SK-N-DZ (cell line): ENCODE results near the gene IL17F. TPM values are rescaled to one million over a fixed set of nuclear protein-coding genes. Genes with fewer than 3 reads are reported as not detected.
A peak's percentile ranks its signal among the peaks of the same experiment; 100 is the strongest.

Source experiments
- DNase-seq: peaks from one replicate; pipeline ENCODE4 v3.0.0-alpha.2; 2015; ENCODE audit warnings: low spot score
- polyA plus RNA-seq, 2 experiments: library from polyadenylated mRNA; depleted of rRNA; stranded (reverse); fragments of >200 nt; gene quantifications; 2 replicates each; pipeline ENCODE4 v1.2.3, GENCODE V29; 2014

Gene IL17F
- not detected in 2 replicates for polyA plus RNA-seq (2014; cell fraction: cytosol; rRNA removed)
- not detected in 2 replicates for polyA plus RNA-seq (2014; cell fraction: nucleus; rRNA removed)

DNA sequence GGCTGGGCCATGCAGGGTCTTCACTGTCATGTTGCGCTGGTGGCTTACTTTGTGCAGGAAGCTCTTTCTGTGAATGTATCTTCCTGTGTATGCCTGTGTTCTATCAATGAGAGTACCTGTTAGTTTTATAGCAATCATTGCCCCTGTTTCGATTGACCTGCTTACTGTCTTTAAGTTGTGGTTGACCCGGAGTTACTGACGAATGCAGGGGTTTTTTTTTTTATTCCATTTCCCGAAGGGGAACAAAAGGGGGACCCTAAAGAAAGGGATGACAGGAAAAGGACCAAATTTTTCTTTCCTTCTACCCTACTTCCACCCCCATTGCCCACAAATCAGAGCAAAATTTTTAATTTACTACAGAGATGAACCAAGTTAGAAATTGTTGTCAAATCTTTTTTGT is at the start of gene IL17F:
IL17F (minus strand) TSS at position 101 of the 400 bp plus-strand sequence; CDS start at position 30, 71 bp downstream.
- no peak for DNase-seq

DNA sequence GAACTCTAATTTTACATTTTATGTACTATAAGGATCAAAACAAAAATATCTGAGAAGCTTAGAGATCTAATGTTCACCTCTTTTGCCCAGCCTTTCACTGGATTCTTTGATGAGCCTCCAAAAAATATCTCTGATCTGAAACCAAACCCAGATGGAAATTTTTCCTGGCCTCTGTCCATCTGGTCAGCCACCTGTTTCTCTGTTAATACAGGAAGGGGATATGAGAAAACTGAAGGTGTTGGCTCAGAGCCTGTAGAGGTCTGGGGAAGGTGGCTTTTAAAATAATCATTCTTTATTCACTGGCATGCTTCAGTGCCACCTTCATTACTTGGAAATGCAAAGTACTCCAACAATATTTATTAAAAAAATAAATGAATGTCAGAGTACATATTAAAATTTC is 48.8 kb upstream of the IL17F start:
- DNase-seq = no peak

DNA sequence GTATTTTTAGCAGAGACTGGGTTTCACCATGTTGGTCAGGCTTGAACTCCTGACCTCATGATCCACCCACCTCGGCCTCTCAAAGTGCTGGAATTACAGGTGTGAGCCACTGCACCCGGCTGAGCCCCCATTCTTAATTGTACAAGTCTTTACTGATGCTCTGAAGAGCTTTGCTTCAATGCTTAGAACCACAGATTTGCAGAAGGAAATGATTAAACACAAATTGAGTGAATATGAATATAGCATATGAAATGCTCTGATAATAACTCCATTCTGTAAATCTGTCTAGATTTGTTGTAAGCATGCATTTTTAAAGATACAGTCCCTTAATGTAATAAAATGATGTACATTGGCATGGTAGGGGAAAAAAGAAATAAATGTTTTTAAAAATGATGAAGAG is 44.5 kb upstream of the IL17F start:
- DNase-seq = no peak

DNA sequence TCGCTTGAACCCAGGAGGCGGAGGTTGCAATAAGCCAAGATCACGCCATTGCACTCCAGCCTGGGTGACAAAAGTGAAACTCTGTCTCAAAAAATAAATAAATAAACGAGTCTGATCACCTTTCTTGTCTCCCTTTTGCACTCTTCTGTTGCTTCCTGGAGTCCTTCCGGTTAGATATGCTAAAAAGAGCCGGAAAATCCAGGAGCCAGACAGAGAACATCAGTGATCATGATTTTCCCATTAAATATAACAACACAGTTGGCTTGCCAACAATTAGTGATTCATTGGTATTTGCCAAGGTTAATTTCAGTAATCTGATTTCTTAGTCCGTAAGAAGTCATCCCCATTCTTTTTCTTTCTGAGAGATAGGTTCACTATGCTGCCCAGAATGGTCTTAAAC is 43.9 kb upstream of the IL17F start:
- no peak for DNase-seq

DNA sequence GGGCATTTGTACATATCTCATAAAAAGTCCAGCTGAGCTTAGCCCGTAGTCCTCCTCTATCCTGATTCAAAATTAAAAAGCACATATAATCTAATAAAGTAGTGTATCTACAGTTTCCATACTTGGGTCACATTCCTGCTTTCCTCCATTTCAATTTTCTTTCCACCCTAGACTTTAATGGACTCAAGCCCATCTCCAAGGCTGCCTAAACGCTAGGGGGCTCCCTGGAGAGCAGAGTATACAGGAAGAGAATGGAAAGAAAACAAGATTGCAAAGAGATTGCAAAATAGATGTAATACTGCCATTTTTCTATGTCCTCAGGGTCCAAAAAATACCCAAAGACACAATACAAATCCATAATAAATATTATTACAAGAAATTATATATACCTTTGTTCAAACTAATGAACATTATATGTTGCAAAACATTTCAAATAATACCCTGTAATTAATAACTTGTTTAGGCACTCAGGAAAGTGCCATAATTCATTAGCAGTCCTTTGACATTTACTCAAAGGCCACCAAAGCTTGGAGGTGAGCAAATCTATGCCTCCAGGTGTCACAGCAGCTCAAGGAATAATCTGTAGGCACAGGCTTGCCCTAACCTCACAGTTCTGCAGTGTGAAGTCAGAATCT is 42.6 kb upstream of the IL17F start:
- peak; percentile 75 for DNase-seq

DNA sequence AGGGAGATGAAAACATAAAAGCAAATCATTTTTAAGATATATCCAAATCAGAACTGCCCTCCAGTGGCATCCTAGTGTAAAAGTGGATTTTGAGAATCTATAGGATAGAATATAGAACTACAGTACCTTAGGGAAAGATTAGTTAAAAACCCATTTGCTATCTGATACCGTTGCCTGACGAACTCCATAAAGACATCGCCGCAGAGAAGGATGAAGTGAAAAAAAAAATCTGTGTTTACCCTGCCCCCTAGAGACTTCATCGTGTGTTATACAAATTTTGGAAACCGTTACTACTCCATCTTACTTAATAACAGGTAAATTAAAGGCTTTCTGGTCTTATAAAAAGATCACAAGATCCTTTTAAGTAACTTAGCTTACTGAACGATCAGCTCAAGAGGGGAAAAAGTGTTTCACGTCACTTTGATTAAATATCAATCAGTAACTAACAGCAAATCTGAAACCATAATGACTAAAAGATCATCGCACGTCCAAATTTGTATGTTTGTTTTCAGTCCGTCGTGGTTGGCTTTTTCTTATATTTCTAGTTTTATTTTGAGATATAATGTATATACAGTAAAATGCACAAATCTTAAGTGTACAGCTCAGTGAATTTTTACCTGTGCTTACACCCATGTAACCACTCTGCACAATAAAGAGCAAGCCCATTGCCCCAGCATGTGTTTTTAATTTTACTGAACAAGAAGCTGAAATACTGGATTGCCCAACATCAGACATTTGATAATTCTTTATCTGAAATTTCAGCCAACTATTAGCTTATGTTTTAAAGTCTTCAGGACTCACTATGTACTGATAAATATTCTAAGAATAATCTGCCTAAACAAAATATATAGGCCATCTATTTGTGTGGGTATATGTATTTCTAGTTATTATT is 41.1 kb upstream of the IL17F start:
- DNase-seq = peak; percentile 72

DNA sequence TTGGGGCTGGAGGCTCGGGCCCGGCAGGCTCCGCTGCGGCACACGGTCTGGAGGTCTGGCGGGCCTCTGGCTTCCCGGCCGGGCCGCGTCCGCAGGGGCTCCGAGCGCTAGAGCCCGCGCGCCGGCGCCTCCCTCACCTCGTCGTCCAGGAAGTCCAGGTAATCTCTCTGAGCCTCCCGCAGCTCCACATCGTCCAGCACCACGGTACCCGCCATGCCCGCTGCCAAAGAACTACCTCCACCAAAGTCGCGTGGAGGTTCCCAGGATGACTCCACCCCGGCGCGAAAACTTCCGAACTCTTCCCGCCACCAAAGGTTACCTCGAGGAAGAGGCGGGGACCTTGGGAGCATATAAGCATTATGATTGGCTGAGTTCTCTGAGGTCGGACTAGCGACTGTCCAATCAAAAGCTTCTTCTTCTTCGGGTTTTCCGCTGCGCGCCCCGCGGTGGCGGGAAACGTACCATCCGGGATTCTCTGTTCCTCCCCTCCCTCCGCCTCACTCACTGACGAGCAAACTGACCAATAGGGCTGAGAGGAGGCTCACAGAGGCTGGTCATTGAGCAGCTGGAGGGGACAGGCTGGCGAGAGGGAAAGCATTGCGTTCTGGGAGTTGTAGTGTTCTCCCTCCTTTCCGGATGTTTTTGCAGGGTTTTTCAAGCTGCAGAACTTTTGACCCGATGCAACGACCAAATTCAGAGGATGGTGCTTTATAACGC is 40.3 kb upstream of the IL17F start, which contains the start of gene MCM3:
MCM3 (minus strand) TSS at position 283 of the 717 bp plus-strand sequence; CDS start at position 215, 68 bp downstream.
- DNase-seq = peak; percentile 100

DNA sequence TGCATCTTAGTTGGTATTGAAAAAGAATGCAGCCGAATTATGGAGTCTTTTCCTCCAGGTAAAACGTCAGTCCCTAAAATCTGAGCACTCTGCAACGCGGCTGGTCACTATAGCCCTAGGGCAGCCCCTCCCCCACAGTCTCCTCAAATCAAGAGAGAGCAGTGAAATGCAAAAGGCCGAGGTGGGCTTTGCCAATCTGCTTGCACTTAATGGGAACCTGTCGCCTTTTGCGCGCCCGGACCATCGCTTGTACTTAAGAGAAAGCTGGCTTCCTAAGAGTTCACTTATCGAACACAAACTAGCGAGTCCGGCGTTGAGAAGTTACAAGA is 39.8 kb upstream of the IL17F start:
- peak; percentile 77 for DNase-seq

DNA sequence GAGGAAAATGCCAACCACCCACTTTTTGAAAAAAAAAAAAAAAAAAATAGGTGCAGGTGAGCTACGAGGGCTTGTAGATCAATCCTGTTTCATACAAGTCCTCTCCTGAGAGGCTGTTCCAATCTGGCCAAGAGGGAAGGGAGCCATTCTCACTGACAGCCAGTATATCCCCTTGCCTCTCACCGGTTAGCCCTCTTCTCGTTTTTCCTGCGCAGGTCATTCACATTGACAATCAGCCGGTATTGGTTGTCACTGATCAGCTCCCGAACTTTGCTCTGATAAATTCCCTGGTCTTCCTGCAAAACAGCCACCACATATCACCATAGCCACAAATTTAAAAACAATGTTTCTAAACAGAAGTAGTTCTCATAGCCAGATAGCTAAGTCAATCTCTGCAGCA is 38.8 kb upstream of the IL17F start:
- DNase-seq = no peak

DNA sequence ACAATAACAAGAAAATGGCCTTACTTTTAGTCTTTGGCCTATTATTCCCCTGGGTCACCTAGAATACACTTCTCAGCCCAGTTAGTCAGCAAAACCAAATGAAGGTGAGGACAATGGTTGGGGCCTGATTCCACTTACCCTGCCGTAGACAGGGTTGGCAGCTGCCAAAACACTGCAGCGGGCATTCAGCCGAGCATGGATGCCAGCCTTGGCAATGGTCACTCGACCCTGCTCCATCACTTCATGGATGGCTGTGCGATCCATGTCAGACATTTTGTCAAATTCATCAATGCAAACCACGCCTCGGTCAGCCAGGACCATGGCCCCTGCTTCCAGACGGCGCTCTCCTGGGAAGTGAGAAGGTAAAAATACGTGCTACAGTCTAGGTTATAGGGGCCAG is 31.8 kb upstream of the IL17F start:
- DNase-seq = no peak

DNA sequence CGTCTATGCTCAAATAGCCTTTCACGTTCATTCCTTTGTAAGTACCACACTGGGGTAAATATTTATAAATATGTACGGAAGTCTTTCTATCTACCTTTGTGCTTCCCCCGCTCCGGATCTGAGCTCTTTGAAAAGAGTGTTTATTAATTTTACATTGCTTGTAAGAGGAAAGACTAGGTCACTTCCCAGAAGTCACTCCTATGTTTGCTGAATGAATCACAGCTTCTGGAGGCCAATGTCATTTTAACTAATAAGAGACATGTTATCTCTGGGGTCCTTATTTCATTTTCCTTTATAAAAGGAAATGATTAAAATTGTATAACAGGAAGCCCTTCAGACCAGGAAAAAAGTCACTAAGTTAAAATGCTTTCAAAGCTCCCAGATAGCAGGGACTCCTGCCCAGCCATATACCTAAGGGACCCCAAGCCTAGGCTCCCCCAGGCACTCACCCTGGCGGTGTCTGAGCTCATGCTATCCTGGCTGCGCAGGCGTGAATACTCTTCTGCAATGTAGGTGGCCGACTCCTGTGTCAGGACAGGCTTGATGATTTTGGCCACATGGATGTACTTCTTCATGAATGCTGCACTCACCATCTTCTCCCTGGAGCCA is 27.7 kb upstream of the IL17F start:
- no peak for DNase-seq

DNA sequence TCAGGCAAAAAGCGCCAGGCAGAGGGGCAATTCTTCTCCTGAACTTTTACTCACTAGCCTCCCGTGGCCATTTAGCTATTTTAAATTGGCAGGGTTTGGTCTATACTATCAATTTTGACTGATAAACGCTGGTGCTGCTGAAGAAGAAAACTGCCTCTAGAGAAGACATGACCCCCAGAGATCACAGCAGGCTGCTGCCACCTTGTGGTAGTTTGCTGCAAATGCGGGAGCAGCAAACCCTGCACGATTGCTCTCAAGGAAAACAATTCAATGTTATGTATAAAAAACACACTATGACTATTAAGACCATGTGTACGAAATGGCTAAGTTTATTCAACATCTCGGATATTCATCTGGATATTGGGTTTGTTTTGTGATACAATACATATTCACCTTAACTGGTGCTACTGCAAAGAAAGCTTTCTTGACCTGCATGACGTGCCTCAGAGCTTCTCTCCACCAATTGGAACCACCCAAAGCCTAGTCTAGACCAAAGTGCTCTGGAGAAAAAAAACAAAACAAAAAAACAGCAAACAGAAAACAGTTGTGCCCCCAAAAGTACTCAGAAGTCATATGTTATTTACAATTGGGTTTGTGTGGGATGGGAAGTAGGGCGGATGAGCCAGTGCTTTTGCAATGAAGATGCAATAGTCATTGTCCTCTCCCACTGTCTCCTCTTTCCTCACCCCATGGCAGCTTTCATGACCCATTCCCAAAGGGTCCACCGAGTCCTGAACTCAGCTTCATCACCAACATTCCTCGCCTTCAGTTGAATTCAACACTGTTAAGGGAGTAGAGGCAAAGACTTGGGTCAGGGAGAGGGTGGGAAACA is 19.6 kb upstream of the IL17F start:
- DNase-seq = peak; percentile 56

DNA sequence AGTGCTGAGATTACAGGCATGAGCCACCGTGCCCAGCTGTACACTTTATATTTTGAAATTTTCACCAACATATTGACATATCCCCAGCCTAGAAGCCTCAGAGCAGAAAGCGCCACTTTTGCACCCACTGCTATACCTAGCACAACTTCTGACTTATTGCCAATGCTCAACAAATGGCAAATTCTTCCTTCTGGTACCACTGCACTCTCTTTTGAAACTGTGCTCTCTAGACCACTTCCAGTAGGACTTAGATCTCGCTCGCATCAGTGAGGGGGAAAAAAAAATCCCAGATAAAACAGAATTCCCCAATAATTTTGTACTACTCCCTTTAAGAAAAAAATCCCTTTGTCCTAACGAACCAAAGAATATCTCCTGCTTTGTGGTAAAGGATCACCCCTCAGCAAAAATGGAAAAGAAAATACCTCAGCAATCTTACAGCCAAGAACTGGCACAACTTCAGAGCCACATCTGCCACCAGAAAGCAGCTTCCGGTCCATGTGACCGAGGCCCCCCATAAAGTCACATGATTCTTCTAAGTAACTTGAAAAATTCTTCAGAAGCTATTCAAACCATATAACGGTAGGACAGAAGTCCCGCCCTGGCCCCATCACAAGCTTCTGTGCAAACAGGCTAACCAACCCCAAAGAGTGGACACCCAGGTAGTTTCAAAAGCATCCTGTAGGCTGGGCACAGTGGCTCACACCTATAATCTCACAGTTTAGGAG is 18.5 kb upstream of the IL17F start:
- no peak for DNase-seq

DNA sequence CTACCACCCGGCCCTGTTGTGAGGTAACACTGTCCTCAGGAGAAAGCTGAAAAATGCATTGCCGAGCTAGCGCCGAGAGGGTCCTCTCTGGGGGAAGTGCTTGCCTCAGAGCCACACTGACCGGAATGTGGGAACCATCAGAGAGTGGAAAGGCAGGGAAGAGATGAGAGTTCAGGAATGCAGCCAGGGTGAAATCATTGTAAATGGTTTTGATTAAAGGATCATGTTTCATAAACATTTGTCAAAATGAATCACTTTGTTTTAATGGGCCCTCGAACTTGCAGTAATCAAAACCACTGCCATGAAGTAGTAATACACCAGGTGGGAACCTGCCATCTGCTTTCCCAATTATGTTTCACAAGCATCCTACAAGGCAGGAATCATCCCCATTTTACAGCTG is 16.9 kb upstream of the IL17F start:
- DNase-seq = no peak

DNA sequence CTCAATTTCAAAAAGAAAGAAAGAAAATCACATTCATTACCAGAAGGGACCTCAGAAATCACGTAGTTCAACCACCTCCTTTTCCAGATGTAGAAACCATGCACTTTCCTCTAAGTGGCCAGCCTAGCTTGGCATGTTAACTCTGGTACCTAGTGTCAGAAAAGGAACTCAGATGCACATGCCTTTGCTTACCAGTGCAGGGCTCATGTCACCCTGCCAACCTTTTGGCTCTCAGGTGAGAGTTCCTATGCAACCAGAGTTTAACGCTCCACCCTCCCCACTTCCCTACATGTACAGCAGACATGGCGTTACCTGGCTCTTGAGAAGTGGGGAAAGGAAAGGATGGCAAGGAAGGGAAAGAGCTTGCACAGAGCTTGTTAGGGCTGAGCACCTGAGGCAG is 16.3 kb upstream of the IL17F start:
- DNase-seq = no peak

DNA sequence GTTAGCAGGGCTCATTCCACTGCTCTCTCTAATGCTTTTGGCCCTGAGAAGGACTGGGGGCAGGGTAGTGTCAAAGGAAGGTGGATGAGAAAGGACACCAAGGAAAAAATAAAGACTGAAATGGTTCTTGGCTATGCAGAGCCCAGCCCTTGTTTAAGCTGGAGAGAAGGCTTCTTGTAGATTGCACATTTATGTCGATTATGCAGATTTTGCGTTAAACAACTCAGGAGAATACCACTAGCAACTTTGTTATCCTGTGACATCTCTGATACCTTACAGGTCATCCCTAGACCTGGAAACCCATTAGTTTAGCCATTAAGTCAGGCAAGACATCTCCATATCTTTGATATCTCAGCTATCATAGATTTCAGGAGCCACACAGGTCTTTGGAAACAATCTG is 11.1 kb upstream of the IL17F start:
- DNase-seq = no peak

DNA sequence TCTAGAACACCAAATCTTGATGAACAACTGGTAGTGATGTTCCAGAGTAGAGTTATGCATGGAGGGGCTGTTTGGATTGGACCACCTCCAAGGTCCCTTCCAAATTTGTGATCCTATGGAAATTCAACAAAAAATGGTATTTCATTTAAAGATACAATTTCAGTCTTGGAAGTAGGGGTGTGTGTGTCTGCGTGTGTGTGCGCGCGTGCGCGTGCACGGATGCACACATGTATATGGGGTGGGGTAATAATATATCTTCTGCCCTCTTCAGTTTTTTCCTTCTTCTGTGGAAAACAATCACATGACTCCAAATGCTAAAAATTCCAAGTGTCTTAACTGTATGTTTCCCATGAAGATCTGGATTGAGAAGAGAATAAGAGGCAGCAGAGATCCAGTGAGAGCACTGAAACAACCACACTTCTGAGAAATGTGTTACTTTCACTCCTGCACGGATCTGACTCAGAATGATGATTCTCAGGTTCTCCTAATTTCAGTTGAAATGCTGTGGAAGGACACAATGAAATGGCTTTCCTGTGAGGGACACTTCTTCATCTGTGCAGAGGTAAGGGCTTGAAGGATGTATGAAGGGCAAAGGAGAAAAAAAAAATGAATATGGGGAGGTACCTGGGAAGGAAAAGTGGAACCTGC is 10.6 kb upstream of the IL17F start:
- no peak for DNase-seq

DNA sequence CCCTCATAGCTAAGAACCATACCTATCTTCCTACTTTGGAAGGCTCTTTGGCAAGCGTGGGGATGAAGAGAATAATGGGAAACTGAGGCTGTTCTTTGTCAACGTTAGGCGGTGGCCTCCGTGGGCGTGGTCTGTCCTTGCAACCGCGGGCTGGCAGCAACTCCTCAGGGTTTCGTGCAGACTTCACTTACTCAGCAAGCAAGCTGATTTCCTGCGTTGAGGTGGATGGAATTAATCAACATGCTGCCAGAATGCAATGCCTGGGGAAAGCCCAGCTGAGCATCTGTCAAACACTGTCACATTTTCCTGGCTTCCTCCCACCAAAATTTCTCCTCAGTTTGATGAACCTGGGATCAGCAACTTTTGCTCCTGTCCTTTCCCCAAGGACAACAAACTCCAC is 9.2 kb upstream of the IL17F start:
- no peak for DNase-seq

DNA sequence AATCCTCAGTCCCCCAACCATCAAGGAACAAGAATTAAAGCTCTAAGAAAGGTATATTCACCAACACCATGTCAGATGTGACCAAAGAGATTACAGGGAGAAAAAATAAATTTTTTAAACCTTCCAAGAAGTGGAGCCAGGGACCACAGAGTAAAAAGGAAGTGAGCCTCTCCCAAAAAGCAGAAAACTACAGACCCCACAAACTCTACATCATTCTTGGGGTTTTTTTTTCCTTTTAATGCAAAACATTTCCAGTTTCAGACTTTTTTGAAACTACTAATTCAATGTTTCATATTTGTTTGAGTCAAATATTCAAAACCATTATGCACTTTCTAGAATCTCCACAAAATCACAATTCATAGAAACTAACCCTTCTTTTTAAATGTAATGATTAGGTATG is 6.8 kb upstream of the IL17F start:
- DNase-seq = no peak

DNA sequence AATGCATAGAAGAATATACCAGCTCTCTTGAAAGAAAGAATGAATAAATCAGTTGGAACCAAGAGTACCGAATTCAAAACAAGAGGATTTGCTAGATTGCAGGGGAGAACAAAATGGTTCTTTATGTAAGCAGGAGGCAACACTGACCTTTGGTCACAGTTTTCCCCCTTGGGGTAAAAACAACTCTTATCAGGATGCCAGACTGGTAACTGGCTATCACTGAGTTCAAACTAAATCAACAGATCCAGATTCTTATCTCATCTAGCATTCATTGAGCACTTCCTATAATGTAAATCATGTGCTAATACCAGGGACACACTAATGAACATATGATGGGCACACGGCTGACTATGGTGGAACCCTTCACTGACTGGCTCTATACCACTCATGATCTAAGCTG is 4.8 kb upstream of the IL17F start:
- no peak for DNase-seq
